HepG2 (cell line): ENCODE measurements around the gene SOBP. TPM values are rescaled to one million over a fixed set of nuclear protein-coding genes. Genes with fewer than 3 reads are reported as not detected.

Source experiments
- ATAC-seq: fragments of 200-7000 bp; cut with Tn5 transposase; 3 replicates; pipeline ENCODE4 v1.9.1; 2020; ENCODE audit warnings: mild to moderate bottlenecking, moderate library complexity
- BruUV-seq: library from RNA; stranded (reverse); fragments of 400-500 nt; replicated peaks from 2 replicates; lab custom pipeline; 2021; lab: Mats Ljungman, UMichigan
- CTCF ChIA-PET: fragments of 300-600 bp; formaldehyde crosslinking; extraction: SDS; loops from one replicate; lab custom pipeline; 2021; ENCODE audit warnings: low total read pairs, inconsistent platforms, low intra/inter-chr PET ratio; lab: Yijun Ruan, JAX
- POLR2A ChIA-PET: fragments of 350-600 bp; sonication (Branson Sonifier 250); formaldehyde crosslinking; loops from one replicate; lab custom pipeline; 2020; ENCODE audit warnings: antibody characterized with exemption, inconsistent platforms; lab: Yijun Ruan, JAX
- DNase-seq: peaks from one replicate; pipeline ENCODE4 v3.0.0-alpha.2; 2015; ENCODE audit warnings: low spot score
- FAIRE-seq: peaks from 3 replicates; lab custom pipeline; 2011; peaks lifted over from hg19 to GRCh38; lab: Jason Lieb, UNC
- H2AFZ ChIP-seq: one replicate; pipeline ENCODE4 v1.6.1; 2011; ENCODE audit warnings: low read length, inconsistent platforms
- H3K27ac ChIP-seq: fragments of 300-600 bp; 3 replicates; pipeline ENCODE4 v1.8.0; 2011; ENCODE audit warnings: mixed run types, mild to moderate bottlenecking, mixed read lengths, low read length, inconsistent platforms; ENCODE audit not compliant: insufficient read depth; ENCODE audit errors: extremely low read length
- H3K27me3 ChIP-seq, 2 experiments: fragments of 200-600 bp in 1 of 2; 2 replicates in 1 of 2; 3 replicates in 1 of 2; pipeline versions ENCODE4 v1.6.0 to v1.8.0; 2011; ENCODE audit warnings: low read length in 2 of 2, mild to moderate bottlenecking in 2 of 2, moderate library complexity in 2 of 2, inconsistent platforms in 1 of 2; ENCODE audit not compliant: insufficient read depth in 2 of 2, control insufficient read depth in 1 of 2
- H3K36me3 ChIP-seq, 2 experiments: fragments of 200-600 bp in 1 of 2; replicated peaks in 1 of 2; 2 replicates in 1 of 2; 3 replicates in 1 of 2; pipeline versions ENCODE4 v1.5.1 to v1.8.0; 2011; ENCODE audit warnings: low read length in 2 of 2, inconsistent platforms in 1 of 2; ENCODE audit not compliant: insufficient read depth in 2 of 2, control insufficient read depth in 1 of 2
- H3K4me1 ChIP-seq: 2 replicates; pipeline ENCODE4 v1.5.1; 2012; ENCODE audit warnings: low read length, inconsistent platforms; ENCODE audit not compliant: insufficient read depth
- H3K4me2 ChIP-seq: 2 replicates; pipeline ENCODE4 v1.6.0; 2011; ENCODE audit warnings: low read depth, low read length, inconsistent platforms
- H3K4me3 ChIP-seq, 3 experiments: fragments of 200-600 bp in 1 of 3; sonication (generic), shearing (Covaris generic) in 1 of 3; replicated peaks in 1 of 3; 2 replicates each; pipeline ENCODE4 v1.5.1; 2011 to 2016; ENCODE audit warnings: low read length in 3 of 3, inconsistent platforms in 2 of 3, low read depth in 2 of 3, mild to moderate bottlenecking in 2 of 3, control low read depth in 1 of 3, mixed read lengths in 1 of 3; ENCODE audit not compliant: insufficient read depth in 1 of 3
- H3K79me2 ChIP-seq: one replicate; pipeline ENCODE4 v1.6.1; 2011; ENCODE audit warnings: low read length, inconsistent platforms; ENCODE audit not compliant: insufficient read depth
- H3K9ac ChIP-seq: 2 replicates; pipeline ENCODE4 v1.6.0; 2011; ENCODE audit warnings: mild to moderate bottlenecking, low read depth, low read length, inconsistent platforms; ENCODE audit not compliant: insufficient read depth
- H3K9me3 ChIP-seq: 2 replicates; pipeline ENCODE4 v1.5.1; 2012; ENCODE audit warnings: mild to moderate bottlenecking, low read length
- H4K20me1 ChIP-seq: 2 replicates; pipeline ENCODE4 v1.6.0; 2011; ENCODE audit warnings: inconsistent platforms, mild to moderate bottlenecking, low read length, moderate library complexity; ENCODE audit not compliant: insufficient read depth
- CENPT ChIP-seq: sonication (generic); formaldehyde crosslinking; IDR thresholded peaks from 2 replicates; pipeline ENCODE4 v1.8.0; 2022; ENCODE audit warnings: low read depth, mild to moderate bottlenecking, moderate library complexity, missing genetic modification reagents
- HMGA1 ChIP-seq: sonication (generic); formaldehyde crosslinking; conservative IDR thresholded peaks from 2 replicates; pipeline ENCODE4 v1.4.0; 2020; ENCODE audit warnings: missing genetic modification reagents
- RBM39 ChIP-seq: fragments of 200-400 bp; formaldehyde crosslinking; IDR thresholded peaks from one replicate; pipeline ENCODE4 v1.6.1; 2018; ENCODE audit warnings: antibody characterized with exemption, mild to moderate bottlenecking, low read depth, low read length; ENCODE audit not compliant: poor library complexity, severe bottlenecking
- REXO4 ChIP-seq: sonication (generic); formaldehyde crosslinking; IDR thresholded peaks from 2 replicates; pipeline ENCODE4 v1.8.0; 2022; ENCODE audit warnings: missing genetic modification reagents, mild to moderate bottlenecking, borderline replicate concordance
- YEATS4 ChIP-seq: sonication (generic); formaldehyde crosslinking; IDR thresholded peaks from 2 replicates; pipeline ENCODE4 v1.4.0; 2020; ENCODE audit warnings: missing genetic modification reagents, borderline replicate concordance
- ZNF382 ChIP-seq: sonication (generic); formaldehyde crosslinking; IDR thresholded peaks from 2 replicates; pipeline ENCODE4 v1.5.0; 2020; ENCODE audit warnings: missing genetic modification reagents, mild to moderate bottlenecking, borderline replicate concordance
- ZNF781 ChIP-seq: sonication (generic); formaldehyde crosslinking; IDR thresholded peaks from 2 replicates; pipeline ENCODE4 v1.5.1; 2020; ENCODE audit warnings: borderline replicate concordance, mild to moderate bottlenecking, missing genetic modification reagents; ENCODE audit errors: not compliant biosample characterization
- ZNF891 ChIP-seq: sonication (generic); formaldehyde crosslinking; IDR thresholded peaks from 2 replicates; pipeline ENCODE4 v1.5.0; 2020; ENCODE audit warnings: mild to moderate bottlenecking, missing genetic modification reagents
- in situ Hi-C: cut with HindIII; loops from 2 replicates; pipeline ENCODE4 v1.10.0; 2017; ENCODE audit warnings: low pct_unique_long_range_greater_than_20kb; ENCODE audit not compliant: extremely low pct_ligation_motif_present
- intact Hi-C: fragments of 100-400 bp; cut with micrococcal nuclease; formaldehyde crosslinking; loops from one replicate; pipeline ENCODE4 v1.10.0; 2022; ENCODE audit not compliant: unreplicated experiment
- polyA plus RNA-seq, 8 experiments: library from polyadenylated mRNA; depleted of rRNA in 3 of 8; stranded (reverse) in 7 of 8; unstranded in 1 of 8; fragments of >200 nt; fragmentation: Illumina TruSeq in 4 of 8; extraction: Trizol in 4 of 8; gene quantifications; 2 replicates each; pipeline versions ENCODE4 v1.2.1 to v1.2.3, GENCODE V29; 2011 to 2016; ENCODE audit warnings: low read depth in 4 of 8, missing spikeins in 1 of 8, mixed read lengths in 1 of 8; ENCODE audit not compliant: insufficient read depth in 1 of 8
- total RNA-seq, 5 experiments: library from RNA; depleted of rRNA; stranded (reverse); fragments of >200 nt; fragmentation: Illumina TruSeq; extraction: Trizol; gene quantifications; 2 replicates each; pipeline ENCODE4 v1.2.3, GENCODE V29; 2016; ENCODE audit warnings: low read depth in 1 of 5
- TF ChIP-seq, protein P1 (sequence below), 2 experiments: IDR thresholded peaks; 2 replicates each; pipeline ENCODE4 v1.6.1; 2011 to 2012; ENCODE audit warnings: low read length in 2 of 2, borderline replicate concordance in 1 of 2, low read depth in 1 of 2, mild to moderate bottlenecking in 1 of 2, moderate library complexity in 1 of 2
- TF ChIP-seq, protein P2 (sequence below): sonication (generic); formaldehyde crosslinking; IDR thresholded peaks from 2 replicates; pipeline ENCODE4 v1.4.0; 2020; ENCODE audit warnings: mild to moderate bottlenecking, missing genetic modification reagents
- TF ChIP-seq, protein P3 (sequence below): sonication (generic); formaldehyde crosslinking; IDR thresholded peaks from 2 replicates; pipeline ENCODE4 v1.8.0; 2022; ENCODE audit warnings: low read depth, missing genetic modification reagents

The SOBP gene
- total and polyA plus RNA-seq, 2 of the 13 experiments (the other 11 are each of a cell fraction or from before 2014, with no cell fraction given), result 1.5 to 6.9 TPM

GRCh38 chr6:107489636-107490565 is at the start of gene SOBP (continued):
- TF ChIP-seq, protein P1, sequence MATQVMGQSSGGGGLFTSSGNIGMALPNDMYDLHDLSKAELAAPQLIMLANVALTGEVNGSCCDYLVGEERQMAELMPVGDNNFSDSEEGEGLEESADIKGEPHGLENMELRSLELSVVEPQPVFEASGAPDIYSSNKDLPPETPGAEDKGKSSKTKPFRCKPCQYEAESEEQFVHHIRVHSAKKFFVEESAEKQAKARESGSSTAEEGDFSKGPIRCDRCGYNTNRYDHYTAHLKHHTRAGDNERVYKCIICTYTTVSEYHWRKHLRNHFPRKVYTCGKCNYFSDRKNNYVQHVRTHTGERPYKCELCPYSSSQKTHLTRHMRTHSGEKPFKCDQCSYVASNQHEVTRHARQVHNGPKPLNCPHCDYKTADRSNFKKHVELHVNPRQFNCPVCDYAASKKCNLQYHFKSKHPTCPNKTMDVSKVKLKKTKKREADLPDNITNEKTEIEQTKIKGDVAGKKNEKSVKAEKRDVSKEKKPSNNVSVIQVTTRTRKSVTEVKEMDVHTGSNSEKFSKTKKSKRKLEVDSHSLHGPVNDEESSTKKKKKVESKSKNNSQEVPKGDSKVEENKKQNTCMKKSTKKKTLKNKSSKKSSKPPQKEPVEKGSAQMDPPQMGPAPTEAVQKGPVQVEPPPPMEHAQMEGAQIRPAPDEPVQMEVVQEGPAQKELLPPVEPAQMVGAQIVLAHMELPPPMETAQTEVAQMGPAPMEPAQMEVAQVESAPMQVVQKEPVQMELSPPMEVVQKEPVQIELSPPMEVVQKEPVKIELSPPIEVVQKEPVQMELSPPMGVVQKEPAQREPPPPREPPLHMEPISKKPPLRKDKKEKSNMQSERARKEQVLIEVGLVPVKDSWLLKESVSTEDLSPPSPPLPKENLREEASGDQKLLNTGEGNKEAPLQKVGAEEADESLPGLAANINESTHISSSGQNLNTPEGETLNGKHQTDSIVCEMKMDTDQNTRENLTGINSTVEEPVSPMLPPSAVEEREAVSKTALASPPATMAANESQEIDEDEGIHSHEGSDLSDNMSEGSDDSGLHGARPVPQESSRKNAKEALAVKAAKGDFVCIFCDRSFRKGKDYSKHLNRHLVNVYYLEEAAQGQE (IDR thresholded peaks at IDR 0.05; ENCODE audit: borderline replicate concordance in 1 of 2, low read depth in 1 of 2, low read length in 2 of 2), result no peak
- no peak for TF ChIP-seq RBM39
- TF ChIP-seq, all 625 proteins: peak for 36

GRCh38 chr6:107440936-107441335 is 49.0 kb upstream of the SOBP start:
- no peak overlapping the region for H2AFZ ChIP-seq

More at GRCh38 chr6:107440936-107441335, 49.0 kb upstream of the SOBP start:
- Histone ChIP-seq H3K9ac (no peak overlapping the region), H3K79me2 (peaks cover 9% of the 10 kb centered on the region), H3K4me2 (no peak overlapping the region), H3K9me3 (no peaks in the 10 kb centered on the region), H4K20me1 (no peaks in the 10 kb centered on the region), H3K27me3 (no peaks in the 10 kb centered on the region), H3K27ac (no peak overlapping the region), H3K4me3 (no peak overlapping the region), H3K4me1 (no peaks in the 10 kb centered on the region), H3K36me3 (no peaks in the 10 kb centered on the region; a peak in 1 of 5 replicates)
- POLR2A ChIA-PET, result no interaction called here
- intact Hi-C loops, result no loop called here
- DNase-seq, result no peak
- in situ Hi-C loops, result no loop called here
- CTCF ChIA-PET, result no interaction called here
- no peak for ATAC-seq
- TF ChIP-seq, protein P2, sequence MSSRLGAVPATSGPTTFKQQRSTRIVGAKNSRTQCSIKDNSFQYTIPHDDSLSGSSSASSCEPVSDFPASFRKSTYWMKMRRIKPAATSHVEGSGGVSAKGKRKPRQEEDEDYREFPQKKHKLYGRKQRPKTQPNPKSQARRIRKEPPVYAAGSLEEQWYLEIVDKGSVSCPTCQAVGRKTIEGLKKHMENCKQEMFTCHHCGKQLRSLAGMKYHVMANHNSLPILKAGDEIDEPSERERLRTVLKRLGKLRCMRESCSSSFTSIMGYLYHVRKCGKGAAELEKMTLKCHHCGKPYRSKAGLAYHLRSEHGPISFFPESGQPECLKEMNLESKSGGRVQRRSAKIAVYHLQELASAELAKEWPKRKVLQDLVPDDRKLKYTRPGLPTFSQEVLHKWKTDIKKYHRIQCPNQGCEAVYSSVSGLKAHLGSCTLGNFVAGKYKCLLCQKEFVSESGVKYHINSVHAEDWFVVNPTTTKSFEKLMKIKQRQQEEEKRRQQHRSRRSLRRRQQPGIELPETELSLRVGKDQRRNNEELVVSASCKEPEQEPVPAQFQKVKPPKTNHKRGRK (CRISPR knock-in tag), result no peak
- TF ChIP-seq, protein P3, sequence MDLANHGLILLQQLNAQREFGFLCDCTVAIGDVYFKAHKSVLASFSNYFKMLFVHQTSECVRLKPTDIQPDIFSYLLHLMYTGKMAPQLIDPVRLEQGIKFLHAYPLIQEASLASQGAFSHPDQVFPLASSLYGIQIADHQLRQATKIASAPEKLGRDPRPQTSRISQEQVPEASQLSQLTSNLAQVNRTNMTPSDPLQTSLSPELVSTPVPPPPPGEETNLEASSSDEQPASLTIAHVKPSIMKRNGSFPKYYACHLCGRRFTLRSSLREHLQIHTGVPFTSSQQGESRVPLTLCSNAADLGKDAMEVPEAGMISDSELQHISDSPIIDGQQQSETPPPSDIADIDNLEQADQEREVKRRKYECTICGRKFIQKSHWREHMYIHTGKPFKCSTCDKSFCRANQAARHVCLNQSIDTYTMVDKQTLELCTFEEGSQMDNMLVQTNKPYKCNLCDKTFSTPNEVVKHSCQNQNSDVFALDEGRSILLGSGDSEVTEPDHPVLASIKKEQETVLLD, result no peak
- TF ChIP-seq REXO4 (CRISPR knock-in tag) (no peak), HMGA1 (no peak), CENPT (CRISPR knock-in tag) (no peak), YEATS4 (CRISPR knock-in tag) (no peak), ZNF382 (CRISPR knock-in tag) (no peak), ZNF781 (no peak), ZNF891 (no peak)
- FAIRE-seq, result no peak
- no TSS peak for BruUV-seq
